GM23248 (cell line): ENCODE data around the gene RPS6KA5.

Experiments
- EZH2 ChIP-seq: fragments of 200-600 bp; sonication (generic); IDR thresholded peaks from 2 replicates; pipeline ENCODE4 v1.6.1; 2018; ENCODE audit warnings: antibody characterized with exemption, mild to moderate bottlenecking; ENCODE audit not compliant: insufficient read depth, poor library complexity, severe bottlenecking
- EZH2phosphoT487 ChIP-seq: fragments of 200-600 bp; sonication (generic); IDR thresholded peaks from 2 replicates; pipeline ENCODE4 v1.6.1; 2018; ENCODE audit warnings: antibody characterized with exemption, moderate library complexity, mild to moderate bottlenecking, low read depth; ENCODE audit not compliant: insufficient read depth

DNA sequence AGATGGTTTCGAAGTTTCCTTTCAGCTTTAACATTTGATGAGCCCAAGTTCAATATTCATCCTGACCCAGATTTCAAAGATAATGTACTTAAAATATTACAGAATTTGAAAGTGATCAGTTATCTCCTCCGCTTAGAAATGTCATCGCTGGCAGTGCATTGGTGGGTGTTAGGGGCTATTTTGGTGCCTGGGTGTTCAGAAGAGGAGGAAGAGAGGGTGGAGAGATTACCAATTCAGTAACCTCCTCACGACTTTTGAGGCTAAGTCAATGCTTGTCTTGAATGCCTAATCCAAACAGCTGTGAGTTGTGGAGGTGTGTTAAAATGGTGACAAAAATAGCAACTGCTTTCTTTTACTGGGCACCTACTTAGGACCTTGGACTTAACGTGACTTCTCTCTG lies 39.7 kb upstream of the RPS6KA5 start:
- no peak for TF ChIP-seq EZH2phosphoT487
- TF ChIP-seq EZH2 = no peak
